Astrocyte (in vitro differentiated cells and primary cell): Measurements from ENCODE around the gene PCGF3. TPM values are rescaled to one million over a fixed set of nuclear protein-coding genes. Genes with fewer than 3 reads are reported as not detected.
"Not testable (repeated sequence)": the region's sequence is repeated elsewhere in the genome, so short reads cannot be mapped to it uniquely, and the experiment has no call there.

Experiments used
- DNase-seq: peaks from one replicate; pipeline ENCODE4 v3.0.0-alpha.2; 2010; ENCODE audit warnings: low read depth
- FAIRE-seq: peaks from 2 replicates; lab custom pipeline; 2011; peaks lifted over from hg19 to GRCh38; lab: Jason Lieb, UNC
- H2AFZ ChIP-seq: 2 replicates; pipeline ENCODE4 v1.6.0; 2012; ENCODE audit warnings: low read depth, low read length, inconsistent platforms
- H3K27ac ChIP-seq: 2 replicates; pipeline ENCODE4 v1.5.1; 2011; ENCODE audit warnings: low read depth, low read length, inconsistent platforms
- H3K27me3 ChIP-seq: 2 replicates; pipeline ENCODE4 v1.6.0; 2011; ENCODE audit warnings: low read length, inconsistent platforms; ENCODE audit not compliant: insufficient read depth
- H3K36me3 ChIP-seq: 2 replicates; pipeline ENCODE4 v1.5.1; 2011; ENCODE audit warnings: low read length, inconsistent platforms; ENCODE audit not compliant: insufficient read depth
- H3K4me1 ChIP-seq: 2 replicates; pipeline ENCODE4 v1.5.1; 2011; ENCODE audit warnings: low read length, inconsistent platforms; ENCODE audit not compliant: insufficient read depth
- H3K4me2 ChIP-seq: 2 replicates; pipeline ENCODE4 v1.6.0; 2012; ENCODE audit warnings: low read length, inconsistent platforms
- H3K4me3 ChIP-seq: 2 replicates; pipeline ENCODE4 v1.5.1; 2011; ENCODE audit warnings: low read depth, mild to moderate bottlenecking, low read length, inconsistent platforms; ENCODE audit not compliant: insufficient read depth
- H3K79me2 ChIP-seq: 2 replicates; pipeline ENCODE4 v1.6.0; 2012; ENCODE audit warnings: mild to moderate bottlenecking, low read length, inconsistent platforms; ENCODE audit not compliant: insufficient read depth
- H3K9ac ChIP-seq: 2 replicates; pipeline ENCODE4 v1.6.0; 2012; ENCODE audit warnings: mild to moderate bottlenecking, low read length, inconsistent platforms
- H3K9me3 ChIP-seq: 2 replicates; pipeline ENCODE4 v1.5.1; 2012; ENCODE audit warnings: low read depth, mild to moderate bottlenecking, low read length, inconsistent platforms; ENCODE audit not compliant: insufficient read depth
- H4K20me1 ChIP-seq: 2 replicates; pipeline ENCODE4 v1.6.0; 2012; ENCODE audit warnings: low read length, inconsistent platforms; ENCODE audit not compliant: insufficient read depth
- H3K27ac Mint-ChIP-seq: one replicate; pipeline ENCODE4 v1.8.0; 2021; ENCODE audit warnings: mild to moderate bottlenecking, mixed read lengths; ENCODE audit not compliant: unreplicated experiment
- H3K27me3 Mint-ChIP-seq: one replicate; pipeline ENCODE4 v1.8.0; 2021; ENCODE audit warnings: low read depth, mixed read lengths; ENCODE audit not compliant: unreplicated experiment
- H3K36me3 Mint-ChIP-seq: one replicate; pipeline ENCODE4 v1.8.0; 2021; ENCODE audit warnings: low read depth, mixed read lengths; ENCODE audit not compliant: unreplicated experiment
- H3K4me1 Mint-ChIP-seq: one replicate; pipeline ENCODE4 v1.8.0; 2021; ENCODE audit warnings: low read depth, mixed read lengths; ENCODE audit not compliant: unreplicated experiment
- H3K4me3 Mint-ChIP-seq: one replicate; pipeline ENCODE4 v1.8.0; 2021; ENCODE audit warnings: mild to moderate bottlenecking, moderate library complexity, mixed read lengths; ENCODE audit not compliant: unreplicated experiment
- H3K9me3 Mint-ChIP-seq: one replicate; pipeline ENCODE4 v1.8.0; 2021; ENCODE audit warnings: mild to moderate bottlenecking, mixed read lengths; ENCODE audit not compliant: unreplicated experiment
- CTCF ChIP-seq: IDR thresholded peaks from 2 replicates; pipeline ENCODE4 v1.5.1; 2011; ENCODE audit warnings: low read depth, mild to moderate bottlenecking, inconsistent platforms, low read length, moderate library complexity; ENCODE audit not compliant: insufficient read depth
- EZH2 ChIP-seq: IDR thresholded peaks from 2 replicates; pipeline ENCODE4 v1.6.1; 2012; ENCODE audit warnings: mild to moderate bottlenecking, low read length, inconsistent platforms; ENCODE audit not compliant: insufficient read depth
- total RNA-seq: library from RNA; stranded (reverse); gene quantifications from 2 replicates; pipeline ENCODE4 v1.2.1, GENCODE V29; 2021

PCGF3 gene
- total RNA-seq, 1 donor from 2014 or later = 65.7 TPM

GRCh38 chr4:757111-757510 lies 51.5 kb downstream of the PCGF3 start:
- Histone ChIP-seq H3K9ac (no peak overlapping the region), H3K4me2 (no peak overlapping the region), H3K36me3 (peaks cover 11% of the 10 kb centered on the region), H3K4me3 (no peak overlapping the region), H2AFZ (no peak overlapping the region), H4K20me1 (peaks cover 65% of the 10 kb centered on the region), H3K4me1 (peaks cover 5% of the 10 kb centered on the region), H3K27me3 (no peaks in the 10 kb centered on the region), H3K9me3 (no peaks in the 10 kb centered on the region), H3K79me2 (peaks cover 20% of the 10 kb centered on the region), H3K27ac (no peak overlapping the region)
- Mint-ChIP-seq H3K27me3 (no peaks in the 10 kb centered on the region), H3K36me3 (peaks cover 17% of the 10 kb centered on the region), H3K9me3 (no peaks in the 10 kb centered on the region), H3K4me3 (no peak overlapping the region), H3K27ac (no peak overlapping the region), H3K4me1 (peaks cover 4% of the 10 kb centered on the region)
- no peak for TF ChIP-seq CTCF
- no peak for TF ChIP-seq EZH2
- DNase-seq (no peak), FAIRE-seq (no peak)

- not testable (repeated sequence) for H3K4me1 ChIP-seq, H3K36me3 ChIP-seq, H3K9ac ChIP-seq, H3K27ac ChIP-seq, H3K9me3 ChIP-seq, H3K27me3 ChIP-seq, H3K9me3 Mint-ChIP-seq, DNase-seq, H3K4me2 ChIP-seq, H3K4me1 Mint-ChIP-seq, H3K4me3 ChIP-seq, FAIRE-seq, H2AFZ ChIP-seq, H3K27me3 Mint-ChIP-seq
- Histone ChIP-seq H4K20me1 (peaks cover 68% of the 10 kb centered on the region), H3K79me2 (peaks cover 17% of the 10 kb centered on the region)
- H3K4me3 Mint-ChIP-seq = peak overlapping the region; percentile 81
- peaks cover 25% of the 10 kb centered on the region for H3K36me3 Mint-ChIP-seq
- H3K27ac Mint-ChIP-seq = peak overlapping the region; percentile 19
Measured at GRCh38 chr4:759810-760209, 54.2 kb downstream of the PCGF3 start.

GRCh38 chr4:760616-761015 lies 55.0 kb downstream of the PCGF3 start:
- Mint-ChIP-seq H3K27me3 (no peaks in the 10 kb centered on the region), H3K27ac (peak overlapping the region; percentile 62), H3K9me3 (no peaks in the 10 kb centered on the region), H3K4me3 (no peak overlapping the region), H3K36me3 (peaks cover 23% of the 10 kb centered on the region), H3K4me1 (peaks cover 16% of the 10 kb centered on the region)
- no peak for DNase-seq
- no peak overlapping the region for H3K4me3 ChIP-seq
- peaks cover 8% of the 10 kb centered on the region for H3K4me1 ChIP-seq
- no peaks in the 10 kb centered on the region for H3K9me3 ChIP-seq
- H3K27ac ChIP-seq = no peak overlapping the region
- no peak overlapping the region for H3K9ac ChIP-seq
- FAIRE-seq = no peak
- peaks cover 17% of the 10 kb centered on the region for H3K79me2 ChIP-seq
- H3K27me3 ChIP-seq = no peaks in the 10 kb centered on the region
- no peak overlapping the region for H2AFZ ChIP-seq
- TF ChIP-seq CTCF (no peak), EZH2 (no peak)
- H3K36me3 ChIP-seq = peaks cover 7% of the 10 kb centered on the region
- H3K4me2 ChIP-seq = no peak overlapping the region
- H4K20me1 ChIP-seq = peaks cover 67% of the 10 kb centered on the region
